DMS53 treated with DMSO at 0.1 percent for 48 hours (cell line): ENCODE measurements around the gene TSPAN14.

Source experiments
- DNase-seq: peaks from one replicate; lab custom pipeline; 2025; ENCODE audit not compliant: unreplicated experiment; lab: John Stamatoyannopoulos, UW

Gene TSPAN14

DNA sequence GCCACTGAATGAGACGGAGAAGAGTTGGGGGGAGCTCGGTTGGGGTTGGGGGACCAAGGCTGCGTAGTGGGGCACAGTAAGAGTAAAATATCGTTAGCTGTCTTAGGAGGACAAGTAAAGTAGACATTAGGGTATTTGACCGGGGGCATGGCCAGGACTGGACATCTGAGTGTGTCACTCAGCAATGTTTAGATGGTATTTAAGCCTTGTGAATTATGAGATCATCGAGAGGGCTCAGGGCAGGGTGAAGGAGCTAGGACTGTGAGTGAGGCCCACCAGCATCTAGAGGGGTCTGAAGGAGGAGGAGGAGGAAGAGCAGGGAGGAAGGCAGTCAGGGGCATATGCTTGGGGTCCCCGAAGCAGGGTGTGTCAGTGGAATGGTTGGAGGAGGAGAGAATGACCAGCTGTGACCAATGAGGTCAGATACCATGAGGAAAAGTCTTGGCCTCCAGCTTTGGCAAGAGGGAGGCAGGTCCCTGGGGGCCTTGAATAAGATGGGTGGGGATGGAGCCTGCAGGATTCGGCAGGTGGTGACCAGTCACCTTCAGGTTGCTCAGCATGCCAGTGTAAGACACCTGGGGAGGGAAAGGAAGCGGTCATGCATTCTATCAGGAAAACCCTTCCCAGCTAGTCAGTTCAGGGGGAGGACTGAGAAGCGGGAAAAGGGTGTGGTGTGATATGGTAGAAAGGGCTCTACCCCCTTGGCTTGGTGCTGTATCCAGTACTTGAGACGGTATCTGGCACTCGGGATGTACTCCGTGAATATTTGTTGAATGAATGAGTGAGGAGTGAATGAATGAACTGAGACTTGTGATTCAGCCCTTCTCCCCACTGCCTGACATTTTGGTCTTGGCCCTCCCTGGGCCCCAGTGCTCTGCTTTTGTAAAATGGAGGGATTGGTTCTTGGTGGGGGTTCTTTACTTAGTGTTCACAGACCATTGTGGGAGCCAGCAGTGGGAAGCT lies 48.8 kb downstream of the TSPAN14 start:
- DNase-seq: no peak

DNA sequence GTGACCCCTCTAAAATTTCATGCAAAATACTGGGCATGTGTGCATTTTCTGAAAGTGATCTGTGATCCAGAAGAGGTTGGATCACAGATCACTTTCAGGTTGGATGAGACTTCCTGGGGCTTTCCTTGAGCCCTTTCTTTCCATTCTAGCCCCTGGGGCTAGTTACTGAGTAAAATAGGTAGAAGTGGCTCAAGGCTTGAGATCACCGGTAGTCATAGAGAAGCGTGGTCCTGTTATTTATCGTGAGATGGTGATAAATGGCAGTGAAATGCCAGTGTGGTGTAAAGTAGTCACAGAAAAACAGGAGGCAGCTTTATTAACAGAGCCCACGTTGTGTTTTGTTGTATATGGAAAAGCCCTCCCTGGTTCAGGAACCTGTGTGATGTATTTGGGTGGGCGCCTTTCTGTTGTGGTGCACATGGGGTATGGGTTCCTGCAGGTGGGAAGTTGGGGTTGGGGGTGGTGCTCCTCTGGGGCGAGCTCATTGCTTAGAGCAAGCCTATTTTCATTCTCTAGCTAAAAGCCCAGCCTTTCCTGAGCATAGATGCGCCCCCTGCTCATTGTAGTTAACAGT lies 49.6 kb downstream of the TSPAN14 start:
- DNase-seq: no peak

DNA sequence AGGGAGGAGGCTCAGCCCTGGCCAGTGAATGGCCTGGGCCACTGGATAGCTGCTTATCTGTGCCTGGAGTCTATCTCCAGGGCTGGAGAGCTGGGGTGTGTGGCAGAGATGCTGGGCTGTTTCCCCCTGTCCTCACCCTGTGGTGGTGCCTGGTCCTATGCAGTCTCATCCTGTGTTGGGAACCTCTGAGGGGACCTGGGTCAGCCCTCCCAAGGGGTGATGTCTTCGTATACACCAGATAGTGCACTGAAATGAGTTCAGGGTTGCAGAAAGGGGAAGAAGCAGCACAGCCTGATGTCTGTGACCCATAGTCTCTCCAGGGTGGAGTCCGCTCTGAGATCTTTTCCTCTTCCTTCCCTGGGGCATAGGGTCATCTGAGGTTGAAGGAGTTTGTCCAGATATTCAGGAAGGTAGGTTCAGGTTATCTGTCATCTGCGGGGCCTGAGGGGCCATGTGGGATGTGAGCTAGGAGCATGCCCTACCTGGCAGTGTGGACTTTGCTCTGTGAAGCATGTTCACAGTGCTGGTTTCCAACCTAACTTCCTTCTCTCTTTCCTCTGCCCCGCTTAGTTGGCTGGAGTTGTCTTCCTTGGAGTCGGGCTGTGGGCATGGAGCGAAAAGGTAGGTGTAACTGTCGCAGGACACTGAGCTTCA lies 50.2 kb downstream of the TSPAN14 start:
- DNase-seq: no peak

DNA sequence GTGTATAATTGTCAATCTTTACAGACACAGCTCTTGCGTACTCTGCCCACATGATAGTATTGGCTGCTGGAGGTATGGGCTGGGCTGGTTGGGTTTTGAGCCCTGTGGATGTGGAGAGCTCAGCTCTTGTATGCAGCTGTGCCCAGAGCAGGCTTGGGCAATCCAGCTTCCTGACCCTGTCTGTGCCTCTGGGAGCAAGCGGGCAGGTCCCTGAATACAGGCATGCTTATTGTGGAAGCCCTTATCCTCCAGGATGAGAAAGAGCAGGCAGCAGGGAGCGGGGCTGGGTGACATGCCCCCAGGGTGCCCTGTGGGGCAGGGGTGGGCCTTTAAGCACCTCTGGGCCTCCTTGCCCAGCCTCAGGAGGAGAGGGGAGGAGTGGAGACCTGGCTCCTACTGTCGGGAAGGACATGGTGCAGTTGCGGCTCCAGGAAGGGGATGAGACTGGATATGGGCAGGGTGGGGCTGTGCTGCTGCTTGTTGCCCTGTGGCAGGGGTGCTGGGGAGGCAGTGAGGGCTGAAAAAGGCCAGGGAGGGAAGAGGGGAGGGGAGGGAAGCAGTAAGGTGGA lies 50.9 kb downstream of the TSPAN14 start:
- no peak for DNase-seq

DNA sequence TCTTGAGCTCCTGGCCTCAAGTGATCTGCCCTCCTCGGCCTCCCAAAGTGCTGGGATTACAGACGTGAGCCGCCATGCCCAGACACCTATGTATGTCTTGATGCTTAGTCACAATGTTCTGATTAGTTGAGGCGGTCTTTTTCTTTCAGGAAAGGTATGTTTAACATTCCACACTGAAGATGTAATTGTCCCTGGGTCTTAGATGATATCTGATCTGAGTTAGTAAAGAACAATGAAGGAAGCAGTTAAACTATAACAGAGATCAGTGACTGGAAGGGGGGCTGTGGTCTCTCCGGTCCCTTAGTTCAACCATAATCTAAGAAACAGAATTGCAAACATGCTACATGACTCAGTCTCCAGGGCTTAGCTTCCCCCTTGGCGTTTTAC lies 52.1 kb downstream of the TSPAN14 start:
- DNase-seq: no peak

DNA sequence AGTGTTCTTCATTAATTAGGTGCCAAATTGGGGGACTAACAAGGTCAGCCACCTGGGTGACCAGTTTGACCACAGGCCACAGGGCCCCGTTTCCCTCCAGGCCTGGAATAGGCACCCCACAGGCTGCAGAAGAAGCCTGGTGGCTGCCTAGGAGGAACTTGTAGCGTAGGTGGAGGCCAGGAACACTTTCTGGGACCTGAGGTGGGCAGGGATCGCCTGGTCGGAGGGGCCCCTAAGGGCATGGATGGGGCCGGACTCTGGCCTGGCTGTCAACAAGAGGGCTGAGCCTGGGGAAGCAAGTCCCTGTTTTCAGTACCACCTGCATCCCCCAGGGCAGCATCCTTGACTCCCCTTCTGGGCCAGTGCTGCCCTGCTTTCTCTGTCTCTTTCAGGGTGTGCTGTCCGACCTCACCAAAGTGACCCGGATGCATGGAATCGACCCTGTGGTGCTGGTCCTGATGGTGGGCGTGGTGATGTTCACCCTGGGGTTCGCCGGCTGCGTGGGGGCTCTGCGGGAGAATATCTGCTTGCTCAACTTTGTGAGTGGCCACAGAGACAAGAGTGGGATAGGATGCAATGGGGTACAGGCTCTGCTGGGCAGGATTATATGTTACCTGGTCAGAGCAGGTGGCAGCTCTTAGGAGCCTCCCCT lies 52.9 kb downstream of the TSPAN14 start:
- DNase-seq: no peak

DNA sequence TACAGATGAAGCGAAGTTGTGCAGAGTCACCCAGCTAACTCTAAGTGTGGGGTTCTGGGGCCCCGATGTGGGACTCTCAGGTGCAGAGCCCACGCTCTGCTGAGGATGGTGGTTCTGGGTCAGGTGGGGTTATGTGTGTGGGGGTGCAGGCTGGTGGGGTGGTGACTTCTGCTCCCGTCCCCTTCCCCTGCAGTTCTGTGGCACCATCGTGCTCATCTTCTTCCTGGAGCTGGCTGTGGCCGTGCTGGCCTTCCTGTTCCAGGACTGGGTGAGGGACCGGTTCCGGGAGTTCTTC lies 54.9 kb downstream of the TSPAN14 start:
- no peak for DNase-seq

DNA sequence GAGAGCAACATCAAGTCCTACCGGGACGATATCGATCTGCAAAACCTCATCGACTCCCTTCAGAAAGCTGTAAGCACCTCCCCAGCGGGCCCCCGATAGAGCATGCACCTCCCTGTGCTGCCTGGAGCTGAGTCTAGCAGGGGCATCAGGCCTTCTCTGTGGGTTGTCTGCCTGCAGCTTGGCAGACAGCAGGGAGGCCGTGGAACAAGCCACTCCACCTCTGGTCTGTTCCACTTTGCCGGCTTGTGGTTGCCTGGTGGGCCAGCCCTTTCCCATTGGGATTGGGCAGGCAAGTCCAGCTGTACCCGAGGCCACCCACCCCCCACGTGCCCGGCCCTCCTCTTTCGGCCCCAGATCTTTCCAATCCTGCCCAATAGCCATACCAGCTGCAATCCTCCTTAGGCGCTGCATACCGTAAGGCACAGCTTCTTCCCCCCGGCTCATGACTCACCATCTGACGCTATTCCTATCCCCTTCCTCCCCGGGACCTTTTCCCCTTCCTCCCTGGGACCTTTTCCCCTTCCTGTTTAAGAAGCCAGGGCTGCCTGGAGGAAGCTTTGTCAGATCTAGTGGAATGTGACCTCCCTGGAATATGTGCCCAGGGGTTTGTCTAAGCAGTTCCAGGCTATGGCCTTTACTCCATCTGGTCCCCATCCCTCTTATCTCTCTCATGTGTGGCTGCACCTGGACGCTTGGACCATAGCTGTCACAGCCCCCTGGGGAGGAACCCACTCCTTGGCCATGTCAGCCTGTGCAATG lies 55.5 kb downstream of the TSPAN14 start:
- no peak for DNase-seq

DNA sequence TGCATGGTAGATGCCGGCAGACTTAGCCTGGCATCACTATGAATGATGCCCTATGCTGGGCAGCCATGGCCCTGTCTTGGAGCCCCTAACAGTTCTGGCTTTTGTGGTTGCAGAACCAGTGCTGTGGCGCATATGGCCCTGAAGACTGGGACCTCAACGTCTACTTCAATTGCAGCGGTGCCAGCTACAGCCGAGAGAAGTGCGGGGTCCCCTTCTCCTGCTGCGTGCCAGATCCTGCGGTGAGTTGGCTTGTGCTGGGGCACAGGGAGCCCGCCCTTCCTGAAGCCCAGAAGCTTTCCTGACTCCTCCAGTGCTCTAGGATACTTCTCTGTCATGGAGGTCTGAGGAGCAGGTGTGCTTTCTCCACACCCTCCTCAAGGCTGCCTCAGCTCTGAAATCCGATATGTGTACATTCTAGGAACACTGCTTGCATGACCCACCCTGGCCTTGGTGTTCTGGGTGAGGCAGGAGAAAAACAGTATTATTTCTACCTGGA lies 58.0 kb downstream of the TSPAN14 start:
- DNase-seq: no peak

DNA sequence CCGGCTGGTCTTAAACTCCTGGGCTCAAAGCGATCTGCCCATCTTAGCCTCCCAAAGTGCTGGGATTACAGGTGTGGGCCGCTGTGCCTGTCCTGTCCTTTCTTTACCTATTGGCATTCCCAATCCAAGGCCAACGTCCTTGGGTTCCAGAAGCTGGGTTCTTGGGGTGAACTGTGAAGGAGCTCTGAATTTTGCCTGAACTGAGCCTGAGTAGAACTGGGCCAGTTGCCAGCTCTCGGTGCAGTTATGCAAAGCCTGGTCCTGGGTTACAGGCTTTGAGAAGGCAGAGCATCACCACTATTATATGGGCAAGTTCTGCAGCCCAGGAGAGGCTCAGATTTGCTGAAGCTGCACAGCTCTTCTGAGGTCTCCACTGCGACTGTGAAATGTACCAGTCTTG lies 59.0 kb downstream of the TSPAN14 start:
- DNase-seq: no peak

DNA sequence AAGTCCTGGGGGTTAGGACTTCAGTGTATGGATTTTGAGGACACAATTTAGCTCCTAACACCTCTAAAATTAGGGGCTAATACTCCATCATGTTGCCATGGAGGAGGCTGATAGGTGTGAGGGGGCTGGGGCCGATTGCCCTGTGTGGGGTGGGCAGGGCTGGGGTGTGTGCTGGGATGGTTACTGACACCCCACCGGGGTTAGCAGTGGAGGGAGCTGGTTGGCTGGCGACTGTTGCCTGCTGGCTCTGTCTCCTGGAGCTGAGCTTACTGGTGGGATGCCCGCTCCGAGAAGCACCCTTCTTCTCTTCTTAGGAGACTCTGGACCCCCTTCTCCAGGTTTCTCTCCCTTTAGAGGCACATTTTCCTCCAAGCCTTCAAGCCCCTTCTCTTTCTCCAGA lies 61.4 kb downstream of the TSPAN14 start:
- no peak for DNase-seq

DNA sequence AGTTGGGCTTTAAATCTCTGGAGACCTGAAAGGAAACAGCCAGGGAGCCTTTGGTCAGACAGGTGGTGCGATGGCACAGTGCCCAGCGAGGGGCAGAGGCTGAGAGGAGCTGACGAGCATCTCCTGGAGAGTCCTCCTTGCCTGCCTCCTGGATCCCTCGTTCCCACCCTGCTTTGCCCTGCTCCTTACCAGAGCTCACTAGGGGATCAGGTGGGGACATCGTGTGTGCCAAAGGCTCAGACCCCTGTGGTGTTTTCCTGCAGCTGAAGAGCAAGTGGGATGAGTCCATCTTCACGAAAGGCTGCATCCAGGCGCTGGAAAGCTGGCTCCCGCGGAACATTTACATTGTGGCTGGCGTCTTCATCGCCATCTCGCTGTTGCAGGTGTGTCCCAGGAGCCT lies 61.8 kb downstream of the TSPAN14 start:
- no peak for DNase-seq

DNA sequence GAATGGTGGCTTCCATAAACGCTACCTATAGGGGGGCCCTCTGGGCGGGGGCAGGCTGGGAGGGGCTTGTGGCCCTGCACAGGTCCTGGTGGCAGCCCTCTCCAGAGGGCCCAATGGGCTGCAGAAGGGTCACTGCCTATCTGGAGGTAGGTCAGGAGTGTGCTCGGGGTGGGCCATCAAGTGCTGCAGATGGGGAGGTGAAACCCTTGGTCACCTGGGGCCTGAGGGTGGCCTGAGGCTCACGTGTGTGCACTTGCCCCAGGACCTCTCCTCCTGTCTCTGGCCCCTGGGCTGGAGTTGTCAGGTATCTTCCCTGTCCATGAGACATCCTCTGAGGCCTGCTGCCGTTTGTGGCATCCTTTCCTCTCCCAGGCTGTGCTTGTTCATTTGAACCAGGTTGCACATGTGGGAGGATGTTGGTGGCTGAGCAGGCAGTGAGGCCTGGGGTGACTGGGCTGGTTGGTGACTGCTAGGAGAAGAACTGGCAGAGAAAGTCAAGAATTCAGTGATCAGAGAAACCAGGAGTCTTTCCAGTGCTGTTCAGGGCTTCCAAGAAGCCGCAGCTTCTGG lies 62.5 kb downstream of the TSPAN14 start:
- no peak for DNase-seq

DNA sequence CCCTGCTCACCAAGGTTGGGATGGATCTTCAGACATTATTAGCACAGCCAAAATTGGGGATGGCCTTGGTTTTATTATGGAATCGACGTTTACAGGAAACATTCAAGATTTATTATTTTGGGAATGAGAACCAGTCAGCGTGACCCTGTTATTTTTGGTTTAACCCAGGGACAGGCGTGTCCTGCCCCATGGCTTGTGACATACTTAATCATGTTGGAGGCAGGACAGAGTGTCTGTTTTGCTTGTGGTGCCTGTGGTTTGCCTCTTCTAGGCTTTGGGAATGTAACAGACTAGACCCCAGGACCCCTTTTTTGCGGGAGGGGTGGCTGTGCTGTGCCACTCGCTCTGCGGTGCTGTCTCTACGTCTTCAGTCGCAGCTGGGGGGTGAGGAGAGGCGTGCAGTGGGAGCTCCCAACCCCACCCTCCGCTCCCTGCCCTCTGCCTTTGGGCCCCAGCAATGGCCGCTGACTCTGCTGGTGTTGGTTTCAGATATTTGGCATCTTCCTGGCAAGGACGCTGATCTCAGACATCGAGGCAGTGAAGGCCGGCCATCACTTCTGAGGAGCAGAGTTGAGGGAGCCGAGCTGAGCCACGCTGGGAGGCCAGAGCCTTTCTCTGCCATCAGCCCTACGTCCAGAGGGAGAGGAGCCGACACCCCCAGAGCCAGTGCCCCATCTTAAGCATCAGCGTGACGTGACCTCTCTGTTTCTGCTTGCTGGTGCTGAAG lies 63.5 kb downstream of the TSPAN14 start:
- no peak for DNase-seq

DNA sequence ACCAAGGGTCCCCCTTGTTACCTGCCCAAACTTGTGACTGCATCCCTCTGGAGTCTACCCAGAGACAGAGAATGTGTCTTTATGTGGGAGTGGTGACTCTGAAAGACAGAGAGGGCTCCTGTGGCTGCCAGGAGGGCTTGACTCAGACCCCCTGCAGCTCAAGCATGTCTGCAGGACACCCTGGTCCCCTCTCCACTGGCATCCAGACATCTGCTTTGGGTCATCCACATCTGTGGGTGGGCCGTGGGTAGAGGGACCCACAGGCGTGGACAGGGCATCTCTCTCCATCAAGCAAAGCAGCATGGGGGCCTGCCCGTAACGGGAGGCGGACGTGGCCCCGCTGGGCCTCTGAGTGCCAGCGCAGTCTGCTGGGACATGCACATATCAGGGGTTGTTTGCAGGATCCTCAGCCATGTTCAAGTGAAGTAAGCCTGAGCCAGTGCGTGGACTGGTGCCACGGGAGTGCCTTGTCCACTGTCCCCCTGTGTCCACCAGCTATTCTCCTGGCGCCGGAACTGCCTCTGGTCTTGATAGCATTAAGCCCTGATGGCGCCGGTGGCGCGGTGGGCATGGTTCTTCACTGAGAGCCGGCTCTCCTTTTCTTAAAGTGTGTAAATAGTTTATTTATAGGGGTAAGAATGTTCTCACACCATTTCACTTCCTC lies 64.2 kb downstream of the TSPAN14 start:
- DNase-seq: no peak

DNA sequence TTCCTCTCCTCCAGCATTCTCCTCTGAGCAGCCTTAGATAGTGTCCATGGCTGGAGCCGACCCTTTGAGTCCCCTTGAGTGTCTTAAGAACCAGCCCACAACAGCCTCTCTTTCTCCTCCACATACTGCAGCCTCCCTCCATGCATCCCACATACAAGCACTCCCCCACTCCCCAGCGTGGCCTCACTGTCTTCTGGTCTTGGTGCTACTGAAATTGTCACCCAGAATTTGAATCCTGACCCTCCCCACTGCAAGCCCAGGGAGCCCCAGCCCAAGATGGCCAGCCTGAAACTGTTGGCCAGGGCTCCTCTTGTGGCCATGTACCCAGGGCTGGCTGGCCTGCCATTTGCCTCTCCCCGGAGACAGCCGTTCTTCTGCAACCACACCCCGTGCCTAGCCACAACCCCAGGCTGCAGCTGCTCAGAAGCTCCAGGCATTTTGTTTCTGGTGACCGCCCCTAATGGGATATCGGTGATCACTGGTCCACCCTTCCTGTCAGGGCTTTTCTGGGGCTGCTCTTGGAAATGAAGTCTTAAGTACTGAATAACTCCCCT lies 64.8 kb downstream of the TSPAN14 start:
- DNase-seq: no peak

DNA sequence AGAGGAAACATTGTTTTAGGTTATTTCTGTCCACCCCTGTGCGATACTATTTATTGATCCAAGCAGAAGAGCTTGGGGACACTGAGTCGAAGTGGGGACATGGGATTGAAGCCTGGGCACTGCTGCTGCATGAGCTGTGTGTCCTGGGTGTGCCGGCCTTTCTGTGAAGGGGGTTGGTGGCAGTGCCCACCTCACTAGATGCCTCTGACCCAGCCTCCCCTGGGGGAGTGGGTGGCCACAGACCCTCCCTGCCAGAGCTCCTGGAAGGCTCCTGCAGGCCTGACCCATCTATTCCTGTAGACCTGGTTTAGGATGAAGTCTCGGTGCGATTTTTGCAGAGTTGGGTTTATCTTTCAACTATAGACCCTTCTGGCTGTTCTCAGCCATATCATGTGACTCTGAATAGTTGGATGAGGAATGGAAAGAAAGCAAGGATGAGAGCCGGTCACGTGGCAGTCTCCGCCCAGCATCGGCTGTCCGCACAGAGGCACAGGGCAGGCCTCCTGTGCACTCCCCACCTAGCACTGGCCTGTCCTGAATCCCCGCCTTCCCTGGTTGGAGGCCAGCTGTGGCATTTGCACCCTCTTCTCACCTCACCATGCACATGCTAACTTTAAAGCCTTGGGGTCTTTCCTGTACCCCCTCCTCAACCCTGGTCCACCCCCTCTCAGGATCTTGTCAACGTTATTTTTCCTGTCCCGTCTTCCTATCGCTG lies 66.0 kb downstream of the TSPAN14 start:
- no peak for DNase-seq
